HL-60/S4 treated with retinoic acid at 250 ng/mL for 4 days and 3 days (cell line): ENCODE measurements around the gene TMEM91.

Experiments used
- in situ Hi-C: fragments of 300-500 bp; cut with MboI; formaldehyde crosslinking; loops from 2 replicates; pipeline ENCODE4 v1.7.0; 2022; ENCODE audit warnings: low sequenced_read_pairs

The TMEM91 gene

GRCh38 chr19:41427647-41428480 lies 51.5 kb downstream of the TMEM91 start:
- in situ Hi-C loops, result no loop called here

DNA sequence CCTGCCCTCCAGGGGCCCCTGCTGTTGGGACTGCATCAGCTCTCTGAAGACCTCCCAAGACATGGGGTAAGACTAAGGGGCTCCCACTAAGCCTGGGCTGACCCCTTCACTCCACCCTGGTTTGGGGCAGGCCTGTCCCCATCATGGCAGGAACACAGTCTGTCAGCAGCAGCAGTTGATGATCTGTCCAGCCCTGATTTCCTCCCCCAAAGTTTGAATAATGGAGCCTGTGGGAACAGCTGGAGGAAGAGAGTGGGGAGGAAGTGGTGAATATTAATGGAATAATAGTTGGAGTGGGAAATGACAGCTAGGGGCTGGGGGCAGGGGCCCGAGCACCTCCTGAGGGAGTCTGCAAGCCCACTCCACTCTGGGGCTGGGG lies 52.1 kb downstream of the TMEM91 start:
- in situ Hi-C loops, result no loop called here

- in situ Hi-C loops, result no loop called here
These were observed 54.6 kb downstream of the TMEM91 start for GRCh38 chr19:41430922-41431321.

GRCh38 chr19:41431426-41432386 lies 55.4 kb downstream of the TMEM91 start:
- in situ Hi-C loops, result no loop called here

GRCh38 chr19:41433171-41433570 lies 56.8 kb downstream of the TMEM91 start:
- in situ Hi-C loops, result no loop called here
